HT-29 (cell line): ENCODE results near the gene NDP. TPM values are rescaled to one million over a fixed set of nuclear protein-coding genes. Genes with fewer than 3 reads are reported as not detected.

ENCODE experiments used
- total RNA-seq: library from RNA; depleted of rRNA; stranded (reverse); fragments of >200 nt; shearing (Covaris generic); gene quantifications from 2 replicates; pipeline ENCODE4 v1.2.3, GENCODE V29; 2014; rRNA removed

NDP gene
- total RNA-seq, 1 experiment from 2014 or later: not detected

Other genes with a start within 250 kb of the NDP start
- gene MAOB, start 90.9 kb downstream of the NDP start, total RNA-seq: 1.1 and 1.7 TPM in 2 replicates